ENCODE measurements around the gene UTP11. TPM values are rescaled to one million over a fixed set of nuclear protein-coding genes. Genes with fewer than 3 reads are reported as not detected.
"Not testable (repeated sequence)": the region's sequence is repeated elsewhere in the genome, so short reads cannot be mapped to it uniquely, and the experiment has no call there.

UTP11 gene, protein sequence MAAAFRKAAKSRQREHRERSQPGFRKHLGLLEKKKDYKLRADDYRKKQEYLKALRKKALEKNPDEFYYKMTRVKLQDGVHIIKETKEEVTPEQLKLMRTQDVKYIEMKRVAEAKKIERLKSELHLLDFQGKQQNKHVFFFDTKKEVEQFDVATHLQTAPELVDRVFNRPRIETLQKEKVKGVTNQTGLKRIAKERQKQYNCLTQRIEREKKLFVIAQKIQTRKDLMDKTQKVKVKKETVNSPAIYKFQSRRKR
- 69.6 and 103 TPM in 2 replicates for total RNA-seq (2014; rRNA removed; shearing (Covaris generic))

DNA sequence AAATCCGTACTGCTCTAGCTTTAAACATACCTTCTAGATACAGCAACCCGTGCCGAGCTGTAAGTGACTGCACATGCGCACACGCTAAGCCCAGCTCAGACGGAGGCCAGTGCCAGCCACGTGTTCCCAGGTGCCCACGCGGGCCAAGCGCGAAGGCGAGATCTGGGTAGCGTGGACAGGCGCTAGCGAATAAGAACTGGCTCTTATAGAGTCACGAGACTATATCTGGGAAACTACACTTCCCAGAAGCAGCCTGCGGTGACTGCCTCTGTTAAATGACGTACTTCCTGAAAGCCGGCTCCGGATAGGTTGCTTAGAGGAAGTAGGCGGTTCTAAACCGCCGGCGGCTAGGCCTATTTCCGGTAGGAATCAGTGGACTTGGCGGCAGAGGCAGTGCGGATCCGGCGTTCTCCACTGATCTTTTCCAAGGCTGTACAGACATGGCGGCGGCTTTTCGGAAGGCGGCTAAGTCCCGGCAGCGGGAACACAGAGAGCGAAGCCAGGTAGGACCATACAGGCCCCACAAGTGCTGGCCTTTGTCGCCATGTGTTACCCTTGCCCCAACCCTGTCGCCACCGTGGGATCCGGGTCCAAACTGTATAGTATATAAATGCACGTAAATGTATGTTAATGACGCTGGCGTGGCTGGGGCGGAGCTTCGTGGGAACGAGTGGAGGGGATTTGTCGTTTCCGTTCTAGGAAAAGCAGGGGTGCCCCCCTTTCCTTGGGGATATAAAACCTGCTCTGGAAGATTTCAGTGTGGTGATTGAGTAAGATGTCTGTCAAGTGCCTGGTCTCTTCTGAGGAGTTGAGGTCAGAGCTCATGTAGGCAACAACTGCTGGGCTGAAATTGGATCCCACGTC, at the start of gene UTP11:
Gene UTP11, plus strand, starts transcription at position 372 of the 864 bp plus-strand sequence. Its CDS starts 69 bp downstream, at position 441.
- DNase-seq (ENCODE audit: low read depth), result peak; percentile 99

DNA sequence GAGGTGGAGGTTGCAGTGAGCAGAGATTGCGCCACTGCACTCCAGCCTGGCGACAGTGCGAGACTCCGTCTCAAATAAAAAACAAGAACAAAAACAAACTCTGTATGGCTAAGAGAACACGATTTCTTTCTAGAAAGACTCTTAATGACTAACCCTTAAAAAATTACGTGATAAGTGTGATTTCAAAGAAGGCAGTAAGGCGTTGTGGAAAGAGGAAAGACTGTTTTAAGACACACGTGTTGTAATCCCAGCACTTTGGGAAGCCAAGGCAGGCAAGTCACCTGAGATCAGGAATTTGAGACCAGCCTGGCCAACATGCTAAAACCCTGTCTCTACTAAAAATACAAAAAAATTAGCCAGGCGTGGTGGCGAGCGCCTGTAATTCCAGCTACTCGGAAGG, 48.4 kb upstream of the UTP11 start:
- DNase-seq (ENCODE audit: low read depth), result not testable (repeated sequence)

DNA sequence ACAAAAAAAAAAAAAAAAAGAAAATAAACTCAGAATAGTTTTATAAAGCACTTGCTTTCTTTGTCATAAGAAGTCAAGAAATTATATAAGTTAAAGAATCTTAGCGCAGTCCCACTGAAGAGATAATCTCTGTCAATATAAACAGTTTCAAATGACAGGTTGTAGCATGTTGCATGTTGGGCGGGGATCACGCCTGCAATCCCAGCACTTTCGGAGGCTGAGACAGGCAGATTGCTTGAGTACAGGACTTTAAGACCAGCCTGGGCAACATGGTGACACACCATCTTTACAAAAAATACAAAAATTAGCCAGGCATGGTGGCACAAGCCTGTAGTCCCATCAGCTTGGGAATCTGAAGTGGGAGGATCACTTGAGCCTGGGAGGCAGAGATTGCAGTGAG, 47.2 kb upstream of the UTP11 start:
- no peak for DNase-seq (ENCODE audit: low read depth)

DNA sequence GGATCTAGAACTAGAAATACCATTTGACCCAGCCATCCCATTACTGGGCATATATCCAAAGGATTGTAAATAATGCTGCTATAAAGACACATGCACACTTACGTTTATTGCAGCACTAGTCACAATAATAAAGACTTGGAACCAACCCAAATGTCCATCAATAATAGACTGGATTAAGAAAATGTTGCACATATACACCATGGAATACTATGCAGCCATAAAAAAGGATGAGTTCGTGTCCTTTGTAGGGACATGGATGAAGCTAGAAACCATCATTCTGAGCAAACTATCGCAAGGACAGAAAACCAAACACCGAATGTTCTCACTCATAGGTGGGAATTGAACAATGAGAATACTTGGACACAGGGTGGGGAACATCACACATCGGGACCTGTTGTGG, 38.9 kb upstream of the UTP11 start:
- DNase-seq (ENCODE audit: low read depth), result not testable (repeated sequence)

DNA sequence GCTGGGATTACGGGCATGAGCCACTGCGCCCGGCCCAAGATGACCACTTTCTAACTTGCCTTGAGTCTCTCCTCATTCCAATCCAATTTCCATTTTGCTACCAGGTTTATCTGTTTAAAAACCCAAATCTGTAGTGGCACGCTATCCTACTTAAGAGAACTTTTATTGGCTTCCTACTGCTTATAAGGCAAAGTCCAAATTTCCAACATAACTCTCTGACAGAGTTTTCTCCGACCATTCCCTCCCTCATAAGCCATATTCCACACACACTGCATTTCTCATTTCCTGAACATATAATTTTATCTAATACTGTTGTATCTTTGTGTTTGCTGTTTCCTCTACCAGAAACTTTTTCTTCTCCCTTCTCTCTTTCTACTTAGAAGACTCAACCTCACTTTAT, 38.0 kb upstream of the UTP11 start:
- no peak for DNase-seq (ENCODE audit: low read depth)

DNA sequence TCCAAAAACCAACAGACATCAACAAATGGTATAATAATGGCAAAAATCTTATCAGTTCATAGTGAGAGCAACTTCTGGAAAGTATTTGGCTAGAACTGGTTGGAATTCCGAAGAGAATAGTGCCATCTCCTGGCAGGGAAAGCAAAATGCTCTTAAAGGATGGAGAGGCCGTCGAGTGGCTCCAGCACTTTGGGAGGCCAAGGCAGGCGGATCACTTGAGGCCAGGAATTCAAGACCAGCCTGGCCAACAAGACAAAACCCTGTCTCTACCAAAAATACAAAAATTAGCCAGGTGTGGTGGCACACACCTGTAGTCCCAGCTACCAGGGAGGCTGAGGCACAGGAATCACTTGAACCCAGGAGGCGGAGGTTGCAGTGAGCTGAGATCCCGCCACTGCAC, 37.5 kb upstream of the UTP11 start:
- peak; percentile 51 for DNase-seq (ENCODE audit: low read depth)

DNA sequence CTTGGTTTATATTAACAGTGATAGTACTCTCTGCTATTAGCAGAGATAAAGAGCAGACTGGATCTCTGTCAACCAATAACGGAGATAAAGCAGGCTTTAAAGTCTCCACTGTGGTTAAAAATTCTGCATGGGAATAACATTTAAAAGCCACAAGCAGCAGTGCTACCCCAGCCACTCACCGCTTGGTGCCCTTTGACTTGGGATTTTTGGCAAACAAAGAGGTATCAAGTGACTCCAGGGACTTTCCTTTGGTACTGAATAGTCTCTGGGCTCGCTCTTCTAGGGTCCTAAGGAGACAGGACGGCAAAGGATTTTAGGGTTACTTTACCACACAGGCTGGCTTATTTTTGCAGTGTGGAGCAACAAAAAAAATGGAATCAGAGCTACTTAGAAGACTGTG, 34.0 kb upstream of the UTP11 start:
- DNase-seq (ENCODE audit: low read depth), result no peak

DNA sequence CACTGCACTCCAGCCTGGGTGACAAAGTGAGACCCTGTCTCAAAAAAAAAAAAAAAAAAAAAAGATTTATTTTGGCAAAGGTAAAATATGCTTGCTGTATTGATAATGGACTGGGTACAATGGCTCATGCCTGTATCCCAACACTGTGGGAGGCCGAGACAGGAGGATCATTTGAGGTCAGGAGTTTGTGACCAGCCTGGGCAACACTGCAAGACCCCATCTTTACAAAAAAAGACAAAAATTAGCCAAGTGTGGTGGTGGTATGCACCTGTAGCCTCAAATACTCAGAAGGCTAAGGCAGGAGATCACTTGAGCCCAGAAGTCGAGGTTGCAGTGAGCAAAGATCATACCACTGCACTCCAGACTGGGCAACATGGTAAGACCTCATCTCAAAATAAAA, 29.0 kb upstream of the UTP11 start:
- no peak for DNase-seq (ENCODE audit: low read depth)

DNA sequence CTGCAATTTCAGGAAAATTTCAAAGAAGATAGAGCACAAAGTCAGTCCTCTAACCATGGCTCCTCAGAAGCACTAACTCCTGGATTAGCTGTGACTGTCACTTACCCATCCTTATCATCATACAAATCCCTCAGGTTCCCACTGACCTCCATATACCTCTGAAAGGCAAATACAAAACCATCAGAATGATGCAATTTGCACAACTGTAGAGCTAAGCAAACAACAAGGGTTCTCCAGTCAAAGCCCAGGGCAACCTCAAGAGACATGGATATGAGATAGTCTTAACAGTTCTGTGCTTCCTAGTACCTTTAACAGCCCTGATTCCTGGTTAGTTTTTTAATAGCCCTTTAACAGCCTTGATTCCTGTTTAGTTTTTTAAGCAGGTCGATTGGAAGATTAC, 24.9 kb upstream of the UTP11 start:
- DNase-seq (ENCODE audit: low read depth), result no peak

DNA sequence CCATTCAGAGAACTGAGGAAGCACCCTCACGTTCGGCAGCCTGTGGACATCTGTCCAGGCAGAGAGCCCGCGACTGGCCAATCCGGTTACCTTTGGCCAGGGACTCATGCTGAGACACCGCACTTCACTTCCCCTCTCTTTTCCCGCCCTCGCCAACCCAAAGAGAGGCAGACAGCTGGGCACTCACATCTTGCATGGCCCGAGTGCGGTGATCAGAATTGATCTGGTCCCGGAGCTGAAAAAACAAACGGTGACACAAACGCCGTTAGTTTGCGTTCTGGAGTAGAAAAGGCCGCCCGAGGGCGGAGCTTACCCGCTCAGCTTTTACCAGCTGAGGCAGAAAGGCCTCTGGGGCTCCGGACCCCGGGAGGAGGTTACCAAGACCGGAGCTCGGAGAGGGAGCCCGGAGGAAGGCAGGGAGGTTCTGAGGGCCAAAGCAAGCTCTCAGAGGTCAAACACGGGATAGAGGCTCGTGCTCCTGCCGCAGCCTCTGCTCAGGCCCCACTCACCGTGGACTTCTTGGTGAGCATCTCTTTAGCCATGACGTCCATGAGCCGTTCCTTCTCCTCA, 23.1 kb upstream of the UTP11 start:
- DNase-seq (ENCODE audit: low read depth), result peak; percentile 59

DNA sequence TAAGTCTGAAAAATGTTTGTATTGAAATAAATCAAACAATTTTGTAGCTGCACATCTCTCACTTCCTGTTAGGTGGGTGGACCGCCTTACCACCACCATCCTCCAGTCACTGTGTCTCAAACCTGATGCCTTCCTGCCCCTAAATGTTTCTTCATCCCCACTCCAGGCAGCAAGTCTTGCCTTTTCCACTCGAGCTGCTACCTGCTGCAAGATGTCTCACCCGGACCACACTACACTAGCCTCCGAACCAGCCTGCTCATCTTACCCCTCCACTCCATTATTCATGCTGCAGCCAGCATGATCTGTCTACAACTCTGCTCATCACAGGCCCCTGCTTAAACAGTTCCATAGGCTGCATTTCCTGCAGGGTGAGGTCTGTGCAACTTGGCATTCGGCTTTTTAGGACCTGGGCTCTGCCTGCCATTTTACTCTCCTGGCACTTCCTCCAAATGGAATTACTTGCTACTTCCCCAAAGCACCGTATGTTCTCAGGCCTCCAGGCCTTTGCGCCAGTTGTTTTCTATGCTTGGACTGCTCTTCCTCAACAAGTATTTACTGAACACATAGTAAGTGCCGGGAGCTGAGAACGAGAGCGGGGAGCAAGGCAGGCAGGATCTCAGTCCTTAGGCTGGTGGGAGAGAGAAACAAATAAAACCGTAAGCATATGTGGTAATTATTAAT, 17.5 kb upstream of the UTP11 start:
- no peak for DNase-seq (ENCODE audit: low read depth)

DNA sequence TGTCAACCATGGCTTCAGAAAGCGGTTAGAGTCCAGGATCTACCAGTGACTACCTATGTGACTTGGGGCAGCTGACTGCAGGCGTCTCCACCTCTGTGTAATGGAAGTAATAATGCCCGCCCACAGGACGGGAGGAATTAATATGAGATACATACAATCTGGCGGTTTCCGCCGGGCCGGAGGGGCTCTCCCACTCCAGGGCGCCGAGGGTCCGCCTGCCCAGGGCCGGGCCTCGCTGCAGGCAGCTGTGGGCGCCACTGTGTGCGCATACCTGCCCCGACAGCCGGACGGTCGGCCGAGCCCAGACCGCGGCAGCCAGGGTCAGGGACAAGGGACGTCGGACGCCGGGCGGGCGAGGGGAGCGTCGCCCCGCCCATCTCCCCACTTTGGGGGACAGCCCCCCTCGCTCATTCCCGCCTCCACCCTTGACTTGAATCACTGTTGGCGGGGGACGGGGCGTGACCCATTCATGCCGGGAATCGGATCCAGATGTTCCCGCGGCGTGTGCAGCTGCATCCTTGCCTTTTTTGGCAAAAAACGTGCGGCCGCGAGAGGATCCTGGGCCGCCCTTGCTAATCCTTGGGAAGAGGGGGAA, 16.7 kb upstream of the UTP11 start:
- DNase-seq (ENCODE audit: low read depth), result no peak

DNA sequence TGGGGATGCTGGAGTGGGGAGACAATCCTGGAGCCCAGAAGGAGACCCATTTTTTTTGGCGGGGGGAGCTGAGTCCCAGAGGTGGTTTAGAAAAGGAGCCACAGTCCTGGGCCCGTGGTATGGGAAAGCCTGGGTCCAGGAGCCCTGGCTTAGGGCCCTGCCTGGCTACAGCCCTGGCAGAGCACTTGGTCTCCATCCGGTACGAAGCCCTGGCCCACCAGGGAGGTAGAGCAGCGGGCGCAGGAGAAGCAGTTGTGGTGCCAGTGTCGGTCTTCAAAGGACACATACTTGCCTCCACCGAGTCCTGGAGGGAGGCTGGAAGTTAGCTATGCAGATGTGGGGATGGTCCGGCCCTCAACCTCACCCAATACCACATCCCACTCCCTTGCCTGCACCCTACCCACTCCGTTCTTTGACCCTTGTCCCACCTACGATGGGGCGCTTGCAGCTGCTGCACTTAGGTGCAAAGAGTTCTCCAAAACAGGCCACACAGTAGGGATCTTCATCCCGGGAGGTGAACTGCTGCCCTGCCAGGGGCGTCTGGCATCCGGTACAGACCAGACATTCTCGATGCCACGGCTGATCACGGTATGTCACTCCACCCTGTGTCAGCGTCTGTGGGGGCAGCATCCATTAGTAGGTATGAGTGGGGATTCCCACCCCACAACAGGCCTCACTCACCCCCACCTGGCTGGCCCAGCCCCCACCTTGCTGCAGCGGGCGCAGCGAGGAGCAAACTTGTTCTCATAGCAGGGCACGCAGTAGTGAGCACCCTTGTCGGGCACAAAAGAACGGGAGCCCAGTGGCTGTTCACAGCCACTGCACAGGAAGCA, 15.1 kb upstream of the UTP11 start:
- no peak for DNase-seq (ENCODE audit: low read depth)

DNA sequence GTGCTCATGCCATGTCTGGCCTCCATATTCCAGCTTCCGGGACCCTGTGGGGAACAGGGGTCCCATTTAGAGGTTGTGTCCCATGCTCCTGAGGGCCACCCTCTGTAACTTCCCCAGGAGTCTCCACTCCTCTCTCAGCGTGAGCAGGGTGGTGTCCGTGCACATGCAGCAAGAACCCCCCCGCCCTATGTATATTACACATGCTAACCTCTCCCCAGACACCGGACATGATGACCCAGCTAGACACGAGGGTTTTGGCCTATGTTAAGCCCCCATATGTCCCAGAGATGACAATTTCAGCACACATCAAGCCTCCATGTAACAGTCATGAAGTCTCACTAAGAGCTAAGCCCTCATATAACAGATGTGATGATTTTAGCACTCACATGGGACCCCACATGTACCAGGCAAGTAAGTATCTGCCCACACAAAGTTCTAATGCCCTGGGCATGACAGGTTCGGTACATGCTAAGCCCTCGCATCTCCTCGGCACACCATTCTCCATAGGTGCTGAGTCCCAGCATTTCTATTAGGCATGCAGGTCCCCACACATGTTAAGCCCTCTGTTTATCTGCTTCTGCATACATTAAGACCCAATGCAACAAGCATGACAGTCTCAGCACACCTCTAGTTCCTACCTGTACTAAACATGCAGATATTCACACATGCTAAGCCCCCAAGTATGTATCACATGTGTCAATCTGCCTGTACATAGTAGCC, 14.3 kb upstream of the UTP11 start:
- DNase-seq (ENCODE audit: low read depth), result no peak

DNA sequence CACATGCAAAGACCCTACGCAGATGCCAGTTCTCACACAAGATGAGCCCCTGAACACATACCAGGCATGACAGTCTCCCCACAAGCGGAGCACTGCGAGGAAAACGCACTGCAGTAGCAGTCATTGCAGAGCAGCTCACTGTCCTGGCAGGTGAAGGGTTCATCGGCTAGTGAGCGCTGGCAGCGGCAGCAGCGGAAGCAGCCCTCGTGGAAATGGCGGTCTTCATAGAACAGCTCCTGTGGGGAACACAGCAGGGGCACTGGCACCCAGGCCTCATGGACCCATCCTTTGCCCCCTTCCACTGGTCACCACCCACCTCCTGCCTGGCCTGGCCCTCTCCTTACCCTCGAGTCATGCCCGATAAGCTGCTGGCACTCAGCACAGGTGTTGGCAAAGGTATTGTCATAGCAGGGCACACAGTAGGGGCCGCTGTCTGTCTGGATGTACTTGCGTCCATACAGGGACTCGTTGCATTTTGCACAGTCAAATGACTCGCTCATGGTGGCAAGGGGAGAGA, 13.6 kb upstream of the UTP11 start:
- DNase-seq (ENCODE audit: low read depth), result no peak

DNA sequence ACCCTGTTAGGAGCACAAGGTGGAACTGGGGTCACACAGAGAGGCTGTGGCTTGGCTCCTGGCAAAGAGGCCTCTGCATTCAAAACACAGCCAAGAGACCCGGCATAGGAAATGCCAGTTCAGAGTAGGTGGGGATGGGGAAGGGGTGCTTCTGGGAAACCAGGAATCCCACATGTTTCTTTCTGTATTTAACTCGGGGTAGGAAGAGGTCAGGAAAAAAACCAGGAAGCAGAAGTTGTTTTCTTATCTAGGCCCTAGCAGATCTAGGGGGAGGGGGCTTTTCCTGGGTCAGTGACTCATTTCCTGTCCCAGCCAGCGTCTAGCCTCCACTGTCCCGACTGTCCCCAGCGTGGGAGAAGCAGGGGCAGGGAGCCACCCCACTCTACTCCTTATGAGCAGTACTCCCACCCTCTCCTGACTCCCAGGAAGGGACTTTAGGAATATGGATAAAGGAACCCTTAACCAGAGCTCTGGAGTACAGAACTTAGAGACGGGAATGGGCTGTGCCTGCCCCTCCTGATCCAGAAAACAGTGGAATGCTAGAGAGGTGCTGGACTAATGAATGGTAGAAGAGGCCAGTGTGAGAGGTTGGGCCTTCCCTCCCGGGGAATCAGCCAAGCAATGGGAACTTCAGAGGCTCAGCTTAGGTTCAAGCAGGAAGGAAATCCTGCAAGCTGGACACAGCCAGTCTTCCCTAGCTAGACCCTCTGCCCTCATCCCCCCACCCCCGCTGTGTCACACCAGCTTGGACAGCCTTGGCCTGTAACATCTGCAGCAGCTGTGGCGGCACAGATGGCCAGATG, 12.9 kb upstream of the UTP11 start:
- DNase-seq (ENCODE audit: low read depth), result peak; percentile 87

DNA sequence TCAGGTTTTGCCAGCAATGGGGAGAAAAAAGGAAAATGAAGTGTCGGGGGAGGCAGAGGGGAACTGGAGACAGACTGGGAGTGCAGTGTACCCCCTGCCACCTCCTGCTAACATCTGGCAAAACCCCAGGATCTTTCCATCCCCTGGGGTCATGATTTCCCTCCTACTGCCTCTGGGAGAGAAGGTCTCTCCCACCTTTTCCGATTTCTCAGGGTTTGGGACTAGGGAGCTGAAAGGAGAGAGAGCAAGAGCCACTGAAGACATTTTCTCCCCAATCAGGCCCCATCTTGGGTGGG, 12.4 kb upstream of the UTP11 start:
- no peak for DNase-seq (ENCODE audit: low read depth)

DNA sequence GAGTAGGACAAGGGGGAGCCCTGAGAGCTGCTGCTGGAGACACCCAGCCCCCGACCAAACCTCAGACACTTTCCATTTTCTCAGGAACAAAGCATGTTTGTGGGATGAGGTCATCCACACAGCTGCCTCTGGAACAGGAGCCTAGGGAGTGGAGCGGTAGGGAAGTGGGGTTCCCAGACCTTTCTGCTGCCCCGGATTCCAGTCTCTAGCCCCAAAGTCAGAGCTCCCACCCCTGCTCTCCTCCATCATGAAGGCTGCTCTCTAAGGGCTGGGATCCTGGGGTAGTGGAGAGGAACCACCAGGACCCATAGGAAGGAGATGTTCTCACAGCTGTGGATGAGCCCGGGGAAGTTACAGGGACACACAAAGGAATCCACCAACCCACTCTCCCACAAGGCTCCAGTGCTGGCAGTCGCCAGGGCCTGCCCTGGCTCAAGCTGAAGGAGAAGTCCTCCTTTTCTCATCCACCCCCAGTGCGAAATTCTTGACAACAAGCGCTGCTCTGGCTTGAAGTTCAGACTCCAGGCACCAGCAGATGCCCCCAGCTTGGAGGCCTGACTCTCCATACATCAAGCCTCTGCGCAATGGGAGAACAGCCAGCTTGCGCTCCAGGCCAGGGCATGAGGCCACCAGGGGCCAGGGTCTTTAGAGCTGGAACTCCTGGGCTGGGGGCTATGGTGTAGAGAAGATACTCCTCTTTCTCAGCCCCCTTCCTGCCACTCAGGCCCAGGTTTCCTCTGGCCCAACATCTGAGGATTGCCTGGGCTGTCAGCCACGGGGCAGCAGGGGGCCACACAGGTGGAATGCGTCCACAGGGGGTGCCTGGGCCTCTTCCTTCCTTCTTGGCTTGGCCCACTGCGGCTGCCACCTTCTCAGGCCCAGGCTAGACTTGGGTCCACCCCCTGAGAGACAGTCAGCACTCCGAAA, 11.7 kb upstream of the UTP11 start:
- DNase-seq (ENCODE audit: low read depth), result peak; percentile 89
